ENCODE data around the gene VSTM4.

VSTM4 gene

DNA sequence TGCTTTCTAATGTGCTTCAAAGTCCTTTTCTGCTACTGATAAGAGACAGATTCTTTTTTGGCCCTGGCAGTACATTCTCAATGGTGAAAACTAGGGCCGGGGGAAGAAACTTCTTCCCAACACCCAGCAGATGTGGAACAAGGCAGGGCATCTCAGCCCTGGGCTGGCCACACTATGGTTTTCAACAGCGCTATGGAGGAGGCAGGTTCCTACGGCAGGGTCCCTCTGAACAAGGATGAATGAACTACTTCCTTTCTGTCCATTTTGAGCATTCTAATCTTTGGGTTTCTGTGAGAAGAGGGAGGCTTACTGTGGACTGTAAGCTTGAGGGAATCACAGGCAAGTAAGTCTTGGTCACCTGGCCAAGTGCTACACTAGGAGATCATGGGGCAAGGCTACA lies 78.7 kb downstream of the VSTM4 start:
- Mint-ChIP-seq H3K27ac (no peak overlapping the region), H3K4me3 (no peak overlapping the region), H3K36me3 (no peaks in the 10 kb centered on the region), H3K27me3 (no peaks in the 10 kb centered on the region), H3K4me1 (no peaks in the 10 kb centered on the region), H3K9me3 (no peaks in the 10 kb centered on the region)

GRCh38 chr10:49035920-49036319 lies 79.4 kb downstream of the VSTM4 start:
- no peaks in the 10 kb centered on the region for H3K36me3 Mint-ChIP-seq
- H3K4me1 Mint-ChIP-seq: no peaks in the 10 kb centered on the region
- H3K4me3 Mint-ChIP-seq: no peak overlapping the region
- H3K9me3 Mint-ChIP-seq: no peaks in the 10 kb centered on the region
- H3K27ac Mint-ChIP-seq: no peak overlapping the region
- no peaks in the 10 kb centered on the region for H3K27me3 Mint-ChIP-seq

GRCh38 chr10:49034925-49035324 lies 80.4 kb downstream of the VSTM4 start:
- Mint-ChIP-seq H3K4me1 (no peaks in the 10 kb centered on the region), H3K9me3 (no peaks in the 10 kb centered on the region), H3K27me3 (no peaks in the 10 kb centered on the region), H3K36me3 (no peaks in the 10 kb centered on the region), H3K4me3 (no peak overlapping the region), H3K27ac (no peak overlapping the region)

- Mint-ChIP-seq H3K9me3 (no peaks in the 10 kb centered on the region), H3K4me1 (no peaks in the 10 kb centered on the region), H3K27ac (no peak overlapping the region), H3K27me3 (no peaks in the 10 kb centered on the region), H3K36me3 (no peaks in the 10 kb centered on the region), H3K4me3 (no peak overlapping the region)
Observed at GRCh38 chr10:49033939-49034338, 81.4 kb downstream of the VSTM4 start.

DNA sequence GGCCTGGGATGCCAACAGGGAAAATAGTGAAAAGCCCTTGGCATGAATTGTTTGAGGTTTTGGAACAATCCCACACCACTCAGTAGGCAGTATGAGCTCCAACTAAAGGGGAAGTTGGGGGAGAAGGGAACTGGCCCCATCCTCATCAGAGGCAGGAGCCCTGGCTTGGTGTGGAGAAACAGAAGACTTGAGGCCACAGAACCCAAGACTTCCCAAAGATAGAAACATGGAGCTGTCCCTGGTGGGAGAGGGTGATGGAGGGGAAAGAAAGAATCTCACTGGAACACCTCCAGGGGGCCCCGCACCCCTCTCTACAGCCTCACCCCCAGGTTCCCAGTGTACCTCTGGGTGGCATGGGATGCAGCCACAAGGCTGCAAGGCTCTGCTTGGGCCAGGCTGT lies 85.7 kb downstream of the VSTM4 start:
- Mint-ChIP-seq H3K4me1 (no peaks in the 10 kb centered on the region), H3K27ac (no peak overlapping the region), H3K9me3 (no peaks in the 10 kb centered on the region), H3K27me3 (no peaks in the 10 kb centered on the region), H3K36me3 (no peaks in the 10 kb centered on the region), H3K4me3 (no peak overlapping the region)

GRCh38 chr10:49028639-49029038 lies 86.7 kb downstream of the VSTM4 start:
- Mint-ChIP-seq H3K27ac (no peak overlapping the region), H3K36me3 (no peaks in the 10 kb centered on the region), H3K4me3 (no peak overlapping the region), H3K4me1 (no peaks in the 10 kb centered on the region), H3K9me3 (no peaks in the 10 kb centered on the region), H3K27me3 (no peaks in the 10 kb centered on the region)

- Mint-ChIP-seq H3K27me3 (no peaks in the 10 kb centered on the region), H3K9me3 (no peaks in the 10 kb centered on the region), H3K4me3 (no peak overlapping the region), H3K36me3 (no peaks in the 10 kb centered on the region), H3K27ac (no peak overlapping the region), H3K4me1 (no peaks in the 10 kb centered on the region)
Observed at GRCh38 chr10:49025347-49025983, 89.9 kb downstream of the VSTM4 start.

- Mint-ChIP-seq H3K9me3 (no peaks in the 10 kb centered on the region), H3K27me3 (peaks cover 1% of the 10 kb centered on the region), H3K4me3 (no peak overlapping the region), H3K36me3 (no peaks in the 10 kb centered on the region), H3K27ac (no peak overlapping the region), H3K4me1 (no peaks in the 10 kb centered on the region)
Observed at GRCh38 chr10:49024484-49024883, 90.8 kb downstream of the VSTM4 start.

GRCh38 chr10:49023752-49024151 lies 91.6 kb downstream of the VSTM4 start:
- no peak overlapping the region for H3K27ac Mint-ChIP-seq

DNA sequence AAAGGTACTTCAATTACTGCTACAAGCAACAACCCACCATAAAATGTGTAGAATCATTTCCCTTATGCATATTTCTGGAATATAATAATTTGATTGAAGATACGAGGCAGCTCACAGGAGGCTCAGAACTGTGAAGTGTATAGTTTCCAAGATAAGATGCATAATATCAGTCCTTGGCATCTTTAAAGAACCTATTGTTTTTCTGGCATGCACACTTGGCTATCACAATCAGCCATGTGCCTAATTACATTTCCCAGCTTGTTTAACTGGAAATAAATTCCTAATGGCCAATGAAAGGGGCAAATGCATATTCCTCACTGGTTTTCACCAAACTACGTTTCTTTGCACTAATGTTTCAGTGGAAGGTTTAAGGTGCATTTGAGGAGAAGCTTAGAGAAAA lies 92.3 kb downstream of the VSTM4 start:
- Mint-ChIP-seq H3K36me3 (no peaks in the 10 kb centered on the region), H3K4me3 (no peak overlapping the region), H3K4me1 (no peaks in the 10 kb centered on the region), H3K27me3 (peaks cover 3% of the 10 kb centered on the region), H3K9me3 (no peaks in the 10 kb centered on the region), H3K27ac (no peak overlapping the region)

More at GRCh38 chr10:49023752-49024151, 91.6 kb downstream of the VSTM4 start:
- no peaks in the 10 kb centered on the region for H3K36me3 Mint-ChIP-seq
- H3K4me1 Mint-ChIP-seq: no peaks in the 10 kb centered on the region
- H3K4me3 Mint-ChIP-seq: no peak overlapping the region
- peaks cover 3% of the 10 kb centered on the region for H3K27me3 Mint-ChIP-seq
- no peaks in the 10 kb centered on the region for H3K9me3 Mint-ChIP-seq

DNA sequence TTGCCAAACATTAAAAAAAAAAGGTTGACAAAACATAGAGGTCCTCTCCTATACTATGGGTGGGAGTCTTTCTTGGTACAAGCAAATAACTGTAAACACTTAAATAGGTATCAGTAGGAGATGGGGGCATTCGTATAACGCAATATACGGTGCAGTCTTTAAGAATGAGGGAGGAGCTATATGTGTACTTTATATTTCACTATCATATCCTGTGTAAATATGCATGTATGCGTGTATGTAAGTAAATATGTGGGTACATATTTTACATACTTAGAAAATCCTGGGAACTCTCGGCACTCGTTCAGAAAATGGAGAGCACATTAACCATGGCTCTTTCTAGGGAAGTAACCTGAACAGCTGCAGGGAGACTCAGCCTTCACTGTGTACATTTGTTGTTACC lies 93.6 kb downstream of the VSTM4 start:
- no peak overlapping the region for H3K4me3 Mint-ChIP-seq
- peaks cover 4% of the 10 kb centered on the region for H3K27me3 Mint-ChIP-seq
- H3K9me3 Mint-ChIP-seq: no peaks in the 10 kb centered on the region
- H3K36me3 Mint-ChIP-seq: no peaks in the 10 kb centered on the region
- no peak overlapping the region for H3K27ac Mint-ChIP-seq
- H3K4me1 Mint-ChIP-seq: no peaks in the 10 kb centered on the region

- H3K27ac Mint-ChIP-seq: no peak overlapping the region
- no peak overlapping the region for H3K4me3 Mint-ChIP-seq
- no peaks in the 10 kb centered on the region for H3K36me3 Mint-ChIP-seq
- H3K9me3 Mint-ChIP-seq: no peaks in the 10 kb centered on the region
- no peaks in the 10 kb centered on the region for H3K4me1 Mint-ChIP-seq
- H3K27me3 Mint-ChIP-seq: peaks cover 5% of the 10 kb centered on the region
Observed at GRCh38 chr10:49015700-49016099, 99.6 kb downstream of the VSTM4 start.

DNA sequence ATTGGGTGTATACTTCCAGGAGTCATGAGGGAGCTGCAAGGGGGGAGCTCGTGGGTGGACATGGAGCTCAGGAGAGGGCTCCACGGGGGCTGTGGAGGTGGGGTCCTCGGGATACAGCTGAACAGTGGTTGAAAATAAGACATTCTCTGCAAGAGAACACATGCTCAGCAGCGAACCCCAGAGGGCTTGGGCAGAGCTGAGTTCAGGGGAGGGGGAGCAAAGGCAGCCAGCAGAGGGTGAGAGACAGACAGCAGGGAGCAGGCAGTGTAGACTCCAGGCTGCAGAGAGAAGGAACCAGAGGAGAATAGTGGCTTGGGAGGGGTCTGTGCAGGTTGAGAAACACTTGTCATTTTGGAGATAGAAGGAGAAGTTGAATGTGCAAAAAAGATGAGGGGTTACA lies 102.7 kb downstream of the VSTM4 start:
- Mint-ChIP-seq H3K27me3 (peaks cover 2% of the 10 kb centered on the region), H3K4me3 (no peak overlapping the region), H3K9me3 (no peaks in the 10 kb centered on the region), H3K4me1 (no peaks in the 10 kb centered on the region), H3K36me3 (no peaks in the 10 kb centered on the region), H3K27ac (no peak overlapping the region)

DNA sequence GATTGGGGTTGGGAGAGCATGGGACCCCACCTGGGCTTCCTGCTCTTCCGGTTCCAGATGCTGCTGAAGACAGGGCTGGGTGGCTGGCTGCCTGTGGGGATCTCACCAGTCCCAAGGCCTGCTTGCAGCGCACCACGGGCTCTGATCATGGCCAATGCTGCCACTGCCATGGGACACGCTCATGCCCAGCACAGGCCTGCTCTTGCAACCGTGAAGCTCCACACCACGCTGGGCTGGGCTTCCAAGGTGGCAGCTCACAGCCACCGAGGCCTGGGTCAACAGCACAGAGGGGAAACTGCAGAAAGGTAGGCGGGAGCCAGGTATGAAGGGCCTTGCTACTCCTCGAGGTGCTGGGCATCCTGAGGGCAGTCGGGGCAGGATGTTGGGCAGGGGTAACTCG lies 103.6 kb downstream of the VSTM4 start:
- Mint-ChIP-seq H3K27me3 (peaks cover 1% of the 10 kb centered on the region), H3K36me3 (no peaks in the 10 kb centered on the region), H3K4me3 (no peak overlapping the region), H3K27ac (no peak overlapping the region), H3K9me3 (no peaks in the 10 kb centered on the region), H3K4me1 (no peaks in the 10 kb centered on the region)

- Mint-ChIP-seq H3K4me3 (no peak overlapping the region), H3K27ac (no peak overlapping the region), H3K9me3 (no peaks in the 10 kb centered on the region), H3K27me3 (no peaks in the 10 kb centered on the region), H3K36me3 (no peaks in the 10 kb centered on the region), H3K4me1 (no peaks in the 10 kb centered on the region)
Observed at GRCh38 chr10:49010865-49011264, 104.5 kb downstream of the VSTM4 start.

DNA sequence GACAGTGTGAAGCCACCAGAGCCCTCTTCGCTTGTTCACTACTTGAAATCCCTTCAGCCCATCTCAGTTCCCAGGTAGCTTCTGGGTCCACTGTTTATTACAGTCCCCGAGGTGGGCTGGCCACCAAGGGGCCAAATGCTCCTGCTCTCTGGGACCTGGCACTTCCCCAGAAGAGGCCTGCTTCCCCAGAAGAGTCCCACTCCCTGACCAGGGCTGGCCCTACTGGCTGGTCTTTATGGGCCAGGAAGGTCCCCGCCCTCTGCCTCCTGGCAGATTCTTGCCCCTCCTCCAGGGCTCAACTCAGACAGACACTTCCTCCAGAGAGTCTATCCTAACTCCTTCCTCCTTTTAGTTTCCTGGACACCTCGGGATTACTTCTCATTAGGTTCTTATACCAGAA lies 105.0 kb downstream of the VSTM4 start:
- no peak overlapping the region for H3K27ac Mint-ChIP-seq
- H3K9me3 Mint-ChIP-seq: no peaks in the 10 kb centered on the region
- H3K4me3 Mint-ChIP-seq: no peak overlapping the region
- H3K4me1 Mint-ChIP-seq: no peaks in the 10 kb centered on the region
- H3K36me3 Mint-ChIP-seq: no peaks in the 10 kb centered on the region
- H3K27me3 Mint-ChIP-seq: no peaks in the 10 kb centered on the region

All from activated naive CD4-positive, alpha-beta T cell treated with anti-CD3 and anti-CD28 coated beads, Interleukin-2, amount 50 U/mL, for 24 hours (primary cell).